GM20000 (cell line): ENCODE results near the gene GMPR.
"Not testable (repeated sequence)": the region's sequence is repeated elsewhere in the genome, so short reads cannot be mapped to it uniquely, and the experiment has no call there.

Experiments used
- DNase-seq: peaks from one replicate; pipeline ENCODE4 v3.0.0; 2012; ENCODE audit warnings: low spot score
- CTCF ChIP-seq: IDR thresholded peaks from 2 replicates; pipeline ENCODE4 v1.5.1; 2012; ENCODE audit warnings: mild to moderate bottlenecking, control low read depth; ENCODE audit errors: extremely low read depth, missing control alignments

The GMPR gene

GRCh38 chr6:16252686-16253299 lies 14.4 kb downstream of the GMPR start:
- TF ChIP-seq CTCF: no peak
- no peak for DNase-seq

- no peak for DNase-seq
- TF ChIP-seq CTCF: no peak
Measured at GRCh38 chr6:16253399-16254144, 15.2 kb downstream of the GMPR start.

GRCh38 chr6:16254535-16254934 lies 16.1 kb downstream of the GMPR start:
- DNase-seq: no peak
- no peak for TF ChIP-seq CTCF

- DNase-seq: no peak
- no peak for TF ChIP-seq CTCF
Measured at GRCh38 chr6:16256781-16257180, 18.4 kb downstream of the GMPR start.

- TF ChIP-seq CTCF: no peak
- DNase-seq: no peak
Measured at GRCh38 chr6:16257999-16258708, 19.8 kb downstream of the GMPR start.

- DNase-seq: no peak
- no peak for TF ChIP-seq CTCF
Measured at GRCh38 chr6:16258709-16259075, 20.3 kb downstream of the GMPR start.

GRCh38 chr6:16259604-16260003 lies 21.2 kb downstream of the GMPR start:
- not testable (repeated sequence) for DNase-seq

- DNase-seq: not testable (repeated sequence)
Measured at GRCh38 chr6:16260602-16261001, 22.2 kb downstream of the GMPR start.

GRCh38 chr6:16262773-16263172 lies 24.4 kb downstream of the GMPR start:
- not testable (repeated sequence) for DNase-seq

GRCh38 chr6:16263464-16264099 lies 25.2 kb downstream of the GMPR start:
- not testable (repeated sequence) for DNase-seq
